GM23338 (cell line): ENCODE measurements around the gene FHIT. TPM values are rescaled to one million over a fixed set of nuclear protein-coding genes. Genes with fewer than 3 reads are reported as not detected.

Source experiments
- ATAC-seq: fragments of 200-7000 bp; cut with Tn5 transposase; 3 replicates; pipeline ENCODE4 v1.9.1; 2020
- DNase-seq: peaks from one replicate; pipeline ENCODE4 v3.0.0-alpha.2; 2015; ENCODE audit warnings: low spot score
- H2AFZ ChIP-seq: fragments of 200-600 bp; sonication (generic); 2 replicates; pipeline ENCODE4 v1.8.0; 2016; ENCODE audit warnings: antibody characterized with exemption, mild to moderate bottlenecking, moderate library complexity
- H3F3A ChIP-seq: fragments of 200-600 bp; sonication (generic); replicated peaks from 2 replicates; pipeline ENCODE4 v1.8.0; 2017; ENCODE audit warnings: antibody characterized with exemption, mixed run types, low read depth
- H3K27ac ChIP-seq: fragments of 200-600 bp; sonication (generic); 2 replicates; pipeline ENCODE4 v1.6.1; 2016; ENCODE audit warnings: low read depth
- H3K27me3 ChIP-seq: fragments of 200-600 bp; sonication (generic); 2 replicates; pipeline ENCODE4 v1.8.0; 2016; ENCODE audit warnings: mild to moderate bottlenecking, mixed run types, moderate library complexity; ENCODE audit not compliant: insufficient read depth
- H3K36me3 ChIP-seq: fragments of 200-600 bp; sonication (generic); 2 replicates; pipeline ENCODE4 v1.8.0; 2016; ENCODE audit warnings: mild to moderate bottlenecking; ENCODE audit not compliant: insufficient read depth
- H3K4me1 ChIP-seq: fragments of 200-600 bp; sonication (generic); 2 replicates; pipeline ENCODE4 v1.8.0; 2016; ENCODE audit warnings: mild to moderate bottlenecking, moderate library complexity; ENCODE audit not compliant: insufficient read depth
- H3K4me2 ChIP-seq: fragments of 200-600 bp; sonication (generic); 2 replicates; pipeline ENCODE4 v1.7.1; 2017; ENCODE audit warnings: mixed run types
- H3K4me3 ChIP-seq: fragments of 200-600 bp; sonication (generic); 2 replicates; pipeline ENCODE4 v1.6.1; 2016; ENCODE audit warnings: mixed run types
- H3K79me2 ChIP-seq: fragments of 200-600 bp; sonication (generic); replicated peaks from 2 replicates; pipeline ENCODE4 v1.8.0; 2017; ENCODE audit warnings: mild to moderate bottlenecking; ENCODE audit not compliant: insufficient read depth
- H3K9me2 ChIP-seq: fragments of 200-600 bp; sonication (generic); 2 replicates; pipeline ENCODE4 v1.8.0; 2017; ENCODE audit not compliant: insufficient read depth
- H4K20me1 ChIP-seq: fragments of 200-600 bp; sonication (generic); replicated peaks from 2 replicates; pipeline ENCODE4 v1.8.0; 2017; ENCODE audit warnings: mild to moderate bottlenecking; ENCODE audit not compliant: insufficient read depth
- H3K27ac Mint-ChIP-seq: 2 replicates; pipeline ENCODE4 v1.8.0; 2020; ENCODE audit warnings: inconsistent platforms, mild to moderate bottlenecking, moderate library complexity, mixed read lengths
- H3K27me3 Mint-ChIP-seq: 3 replicates; pipeline ENCODE4 v1.8.0; 2022; ENCODE audit warnings: low read depth, mild to moderate bottlenecking, moderate library complexity, mixed read lengths, inconsistent platforms; ENCODE audit not compliant: insufficient read depth, poor library complexity
- H3K36me3 Mint-ChIP-seq: 3 replicates; pipeline ENCODE4 v1.8.0; 2021; ENCODE audit warnings: low read depth, mild to moderate bottlenecking, inconsistent platforms, moderate library complexity, mixed read lengths
- H3K4me1 Mint-ChIP-seq: 3 replicates; pipeline ENCODE4 v1.8.0; 2020; ENCODE audit warnings: mild to moderate bottlenecking, inconsistent platforms, mixed read lengths
- H3K4me3 Mint-ChIP-seq: 3 replicates; pipeline ENCODE4 v1.8.0; 2021; ENCODE audit warnings: moderate library complexity, mild to moderate bottlenecking, inconsistent platforms, mixed read lengths
- H3K9me3 Mint-ChIP-seq: 3 replicates; pipeline ENCODE4 v1.8.0; 2020; ENCODE audit warnings: moderate library complexity, mild to moderate bottlenecking, inconsistent platforms, mixed read lengths
- CREB1 ChIP-seq: fragments of 250-450 bp; sonication (Bioruptor Pico); IDR thresholded peaks from 2 replicates; pipeline ENCODE4 v1.5.0; 2020; ENCODE audit warnings: low read depth, mild to moderate bottlenecking, moderate library complexity
- EZH2 ChIP-seq: fragments of 200-600 bp; sonication (generic); IDR thresholded peaks from one replicate; pipeline ENCODE4 v1.8.0; 2017; ENCODE audit warnings: antibody characterized with exemption, mild to moderate bottlenecking, low read depth; ENCODE audit not compliant: unreplicated experiment
- EZH2phosphoT487 ChIP-seq: fragments of 200-600 bp; sonication (generic); IDR thresholded peaks from one replicate; pipeline ENCODE4 v1.8.1; 2018; ENCODE audit warnings: antibody characterized with exemption; ENCODE audit not compliant: unreplicated experiment
- NANOG ChIP-seq: IDR thresholded peaks from 2 replicates; pipeline ENCODE4 v1.6.1; 2016; ENCODE audit warnings: antibody characterized with exemption, borderline replicate concordance
- POLR2AphosphoS5 ChIP-seq: IDR thresholded peaks from 2 replicates; pipeline ENCODE4 v1.6.1; 2016; ENCODE audit warnings: antibody characterized with exemption, low read depth
- STAT1 ChIP-seq: IDR thresholded peaks from one replicate; pipeline ENCODE4 v1.6.1; 2016; ENCODE audit warnings: antibody characterized with exemption; ENCODE audit not compliant: unreplicated experiment
- ZNF114 ChIP-seq: fragments of 250-450 bp; sonication (Bioruptor Pico); IDR thresholded peaks from 2 replicates; pipeline ENCODE4 v1.5.0; 2020; ENCODE audit warnings: mild to moderate bottlenecking, moderate library complexity
- ZNF331 ChIP-seq: fragments of 250-450 bp; sonication (Bioruptor Pico); IDR thresholded peaks from 2 replicates; pipeline ENCODE4 v1.5.0; 2020; ENCODE audit warnings: low read depth, mild to moderate bottlenecking, moderate library complexity
- polyA plus RNA-seq: library from polyadenylated mRNA; unstranded; fragments of >200 nt; fragmentation: Nextera tagmentation; extraction: Ambion mirVana; gene quantifications from 2 replicates; pipeline ENCODE4 v1.2.1, GENCODE V29; 2016
- total RNA-seq: library from RNA; depleted of rRNA; stranded (reverse); fragments of >200 nt; shearing (Covaris generic); gene quantifications from 2 replicates; pipeline ENCODE4 v1.2.3, GENCODE V29; 2014
- TF ChIP-seq, protein P1 (sequence below), 2 experiments: fragments of 200-600 bp in 1 of 2; sonication (generic) in 1 of 2; conservative IDR thresholded peaks; 2 replicates each; pipeline versions ENCODE4 v1.5.1 to v1.6.1; 2016 to 2017; ENCODE audit warnings: antibody characterized with exemption in 2 of 2, low read depth in 2 of 2, mild to moderate bottlenecking in 2 of 2, moderate library complexity in 1 of 2
- TF ChIP-seq, protein P2 (sequence below): fragments of 250-450 bp; sonication (Bioruptor Pico); IDR thresholded peaks from 2 replicates; pipeline ENCODE4 v1.5.0; 2020; ENCODE audit warnings: mild to moderate bottlenecking, moderate library complexity
- TF ChIP-seq, protein P3 (sequence below): IDR thresholded peaks from 2 replicates; pipeline ENCODE4 v1.6.1; 2016; ENCODE audit warnings: antibody characterized with exemption

The FHIT gene
- total and polyA plus RNA-seq, 2 experiments from 2014 or later: 3.0 to 8.3 TPM

DNA sequence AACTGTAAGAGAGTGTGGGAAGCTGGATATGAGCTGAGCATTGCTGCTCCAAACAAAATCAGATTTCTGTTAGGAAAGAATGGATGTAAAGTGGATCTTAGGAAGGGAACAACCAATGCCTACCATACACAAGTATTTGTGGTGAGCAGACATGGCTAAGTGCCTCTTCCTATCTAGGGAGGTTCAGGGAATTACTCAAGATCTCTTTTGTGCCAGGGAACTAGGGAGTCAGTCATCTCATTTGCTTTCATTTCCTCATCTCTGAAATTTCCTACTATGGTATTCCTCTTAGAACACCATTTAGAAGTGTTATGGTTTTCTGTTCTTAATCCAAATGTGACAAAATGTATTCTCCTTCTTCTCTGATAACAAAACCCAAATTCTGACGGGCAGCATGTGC is 396.5 kb downstream of the FHIT start:
- Mint-ChIP-seq H3K27me3 (no peaks in the 10 kb centered on the region), H3K4me1 (peaks cover 4% of the 10 kb centered on the region; the same call in 1 of the 3 replicates), H3K36me3 (peaks cover 9% of the 10 kb centered on the region; the same call in 2 of the 3 replicates), H3K27ac (no peak overlapping the region), H3K4me3 (no peak overlapping the region), H3K9me3 (peaks cover 7% of the 10 kb centered on the region)
- ATAC-seq (no peak), DNase-seq (no peak)
- no peaks in the 10 kb centered on the region for H3K79me2 ChIP-seq
- no peak overlapping the region for H3K4me2 ChIP-seq
- no peaks in the 10 kb centered on the region for H3K27me3 ChIP-seq
- H3K27ac ChIP-seq: no peak overlapping the region
- no peak overlapping the region for H2AFZ ChIP-seq
- no peak overlapping the region for H3K4me3 ChIP-seq
- peaks cover 6% of the 10 kb centered on the region for H3K36me3 ChIP-seq
- H4K20me1 ChIP-seq: no peaks in the 10 kb centered on the region
- H3K4me1 ChIP-seq: no peaks in the 10 kb centered on the region
- no peak for TF ChIP-seq STAT1
- no peak for TF ChIP-seq NANOG
- TF ChIP-seq, protein P1, sequence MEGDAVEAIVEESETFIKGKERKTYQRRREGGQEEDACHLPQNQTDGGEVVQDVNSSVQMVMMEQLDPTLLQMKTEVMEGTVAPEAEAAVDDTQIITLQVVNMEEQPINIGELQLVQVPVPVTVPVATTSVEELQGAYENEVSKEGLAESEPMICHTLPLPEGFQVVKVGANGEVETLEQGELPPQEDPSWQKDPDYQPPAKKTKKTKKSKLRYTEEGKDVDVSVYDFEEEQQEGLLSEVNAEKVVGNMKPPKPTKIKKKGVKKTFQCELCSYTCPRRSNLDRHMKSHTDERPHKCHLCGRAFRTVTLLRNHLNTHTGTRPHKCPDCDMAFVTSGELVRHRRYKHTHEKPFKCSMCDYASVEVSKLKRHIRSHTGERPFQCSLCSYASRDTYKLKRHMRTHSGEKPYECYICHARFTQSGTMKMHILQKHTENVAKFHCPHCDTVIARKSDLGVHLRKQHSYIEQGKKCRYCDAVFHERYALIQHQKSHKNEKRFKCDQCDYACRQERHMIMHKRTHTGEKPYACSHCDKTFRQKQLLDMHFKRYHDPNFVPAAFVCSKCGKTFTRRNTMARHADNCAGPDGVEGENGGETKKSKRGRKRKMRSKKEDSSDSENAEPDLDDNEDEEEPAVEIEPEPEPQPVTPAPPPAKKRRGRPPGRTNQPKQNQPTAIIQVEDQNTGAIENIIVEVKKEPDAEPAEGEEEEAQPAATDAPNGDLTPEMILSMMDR (conservative IDR thresholded peaks at IDR 0.05; ENCODE audit: low read depth in 2 of 2): no peak
- TF ChIP-seq ZNF331 (CRISPR knock-in tag): no peak
- TF ChIP-seq, protein P2, sequence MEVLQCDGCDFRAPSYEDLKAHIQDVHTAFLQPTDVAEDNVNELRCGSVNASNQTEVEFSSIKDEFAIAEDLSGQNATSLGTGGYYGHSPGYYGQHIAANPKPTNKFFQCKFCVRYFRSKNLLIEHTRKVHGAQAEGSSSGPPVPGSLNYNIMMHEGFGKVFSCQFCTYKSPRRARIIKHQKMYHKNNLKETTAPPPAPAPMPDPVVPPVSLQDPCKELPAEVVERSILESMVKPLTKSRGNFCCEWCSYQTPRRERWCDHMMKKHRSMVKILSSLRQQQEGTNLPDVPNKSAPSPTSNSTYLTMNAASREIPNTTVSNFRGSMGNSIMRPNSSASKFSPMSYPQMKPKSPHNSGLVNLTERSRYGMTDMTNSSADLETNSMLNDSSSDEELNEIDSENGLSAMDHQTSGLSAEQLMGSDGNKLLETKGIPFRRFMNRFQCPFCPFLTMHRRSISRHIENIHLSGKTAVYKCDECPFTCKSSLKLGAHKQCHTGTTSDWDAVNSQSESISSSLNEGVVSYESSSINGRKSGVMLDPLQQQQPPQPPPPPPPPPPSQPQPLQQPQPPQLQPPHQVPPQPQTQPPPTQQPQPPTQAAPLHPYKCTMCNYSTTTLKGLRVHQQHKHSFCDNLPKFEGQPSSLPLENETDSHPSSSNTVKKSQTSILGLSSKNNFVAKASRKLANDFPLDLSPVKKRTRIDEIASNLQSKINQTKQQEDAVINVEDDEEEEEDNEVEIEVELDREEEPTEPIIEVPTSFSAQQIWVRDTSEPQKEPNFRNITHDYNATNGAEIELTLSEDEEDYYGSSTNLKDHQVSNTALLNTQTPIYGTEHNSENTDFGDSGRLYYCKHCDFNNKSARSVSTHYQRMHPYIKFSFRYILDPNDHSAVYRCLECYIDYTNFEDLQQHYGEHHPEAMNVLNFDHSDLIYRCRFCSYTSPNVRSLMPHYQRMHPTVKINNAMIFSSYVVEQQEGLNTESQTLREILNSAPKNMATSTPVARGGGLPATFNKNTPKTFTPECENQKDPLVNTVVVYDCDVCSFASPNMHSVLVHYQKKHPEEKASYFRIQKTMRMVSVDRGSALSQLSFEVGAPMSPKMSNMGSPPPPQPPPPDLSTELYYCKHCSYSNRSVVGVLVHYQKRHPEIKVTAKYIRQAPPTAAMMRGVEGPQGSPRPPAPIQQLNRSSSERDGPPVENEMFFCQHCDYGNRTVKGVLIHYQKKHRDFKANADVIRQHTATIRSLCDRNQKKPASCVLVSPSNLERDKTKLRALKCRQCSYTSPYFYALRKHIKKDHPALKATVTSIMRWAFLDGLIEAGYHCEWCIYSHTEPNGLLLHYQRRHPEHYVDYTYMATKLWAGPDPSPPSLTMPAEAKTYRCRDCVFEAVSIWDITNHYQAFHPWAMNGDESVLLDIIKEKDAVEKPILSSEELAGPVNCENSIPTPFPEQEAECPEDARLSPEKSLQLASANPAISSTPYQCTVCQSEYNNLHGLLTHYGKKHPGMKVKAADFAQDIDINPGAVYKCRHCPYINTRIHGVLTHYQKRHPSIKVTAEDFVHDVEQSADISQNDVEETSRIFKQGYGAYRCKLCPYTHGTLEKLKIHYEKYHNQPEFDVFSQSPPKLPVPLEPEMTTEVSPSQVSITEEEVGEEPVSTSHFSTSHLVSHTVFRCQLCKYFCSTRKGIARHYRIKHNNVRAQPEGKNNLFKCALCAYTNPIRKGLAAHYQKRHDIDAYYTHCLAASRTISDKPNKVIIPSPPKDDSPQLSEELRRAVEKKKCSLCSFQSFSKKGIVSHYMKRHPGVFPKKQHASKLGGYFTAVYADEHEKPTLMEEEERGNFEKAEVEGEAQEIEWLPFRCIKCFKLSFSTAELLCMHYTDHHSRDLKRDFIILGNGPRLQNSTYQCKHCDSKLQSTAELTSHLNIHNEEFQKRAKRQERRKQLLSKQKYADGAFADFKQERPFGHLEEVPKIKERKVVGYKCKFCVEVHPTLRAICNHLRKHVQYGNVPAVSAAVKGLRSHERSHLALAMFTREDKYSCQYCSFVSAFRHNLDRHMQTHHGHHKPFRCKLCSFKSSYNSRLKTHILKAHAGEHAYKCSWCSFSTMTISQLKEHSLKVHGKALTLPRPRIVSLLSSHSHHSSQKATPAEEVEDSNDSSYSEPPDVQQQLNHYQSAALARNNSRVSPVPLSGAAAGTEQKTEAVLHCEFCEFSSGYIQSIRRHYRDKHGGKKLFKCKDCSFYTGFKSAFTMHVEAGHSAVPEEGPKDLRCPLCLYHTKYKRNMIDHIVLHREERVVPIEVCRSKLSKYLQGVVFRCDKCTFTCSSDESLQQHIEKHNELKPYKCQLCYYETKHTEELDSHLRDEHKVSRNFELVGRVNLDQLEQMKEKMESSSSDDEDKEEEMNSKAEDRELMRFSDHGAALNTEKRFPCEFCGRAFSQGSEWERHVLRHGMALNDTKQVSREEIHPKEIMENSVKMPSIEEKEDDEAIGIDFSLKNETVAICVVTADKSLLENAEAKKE (CRISPR knock-in tag): no peak
- no peak for TF ChIP-seq POLR2AphosphoS5
- no peak for TF ChIP-seq EZH2
- TF ChIP-seq ZNF114: no peak
- no peak for TF ChIP-seq CREB1 (CRISPR knock-in tag)
- TF ChIP-seq, protein P3, sequence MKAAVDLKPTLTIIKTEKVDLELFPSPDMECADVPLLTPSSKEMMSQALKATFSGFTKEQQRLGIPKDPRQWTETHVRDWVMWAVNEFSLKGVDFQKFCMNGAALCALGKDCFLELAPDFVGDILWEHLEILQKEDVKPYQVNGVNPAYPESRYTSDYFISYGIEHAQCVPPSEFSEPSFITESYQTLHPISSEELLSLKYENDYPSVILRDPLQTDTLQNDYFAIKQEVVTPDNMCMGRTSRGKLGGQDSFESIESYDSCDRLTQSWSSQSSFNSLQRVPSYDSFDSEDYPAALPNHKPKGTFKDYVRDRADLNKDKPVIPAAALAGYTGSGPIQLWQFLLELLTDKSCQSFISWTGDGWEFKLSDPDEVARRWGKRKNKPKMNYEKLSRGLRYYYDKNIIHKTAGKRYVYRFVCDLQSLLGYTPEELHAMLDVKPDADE: no peak
- TF ChIP-seq EZH2phosphoT487: no peak
- peaks cover 27% of the 10 kb centered on the region for H3K9me2 ChIP-seq
- no peaks in the 10 kb centered on the region for H3F3A ChIP-seq
